GM19324 (cell line): ENCODE data around the gene WDR33.
"Not testable (repeated sequence)": the region's sequence is repeated elsewhere in the genome, so short reads cannot be mapped to it uniquely, and the experiment has no call there.

ENCODE experiments used
- ATAC-seq: cut with Tn5 transposase; IDR thresholded peaks from one replicate; pipeline ENCODE4 v1.9.1; 2021; ENCODE audit warnings: mild to moderate bottlenecking, moderate library complexity; ENCODE audit not compliant: unreplicated experiment, low FRiP score

Gene WDR33

GRCh38 chr2:127770534-127770933 is 40.4 kb downstream of the WDR33 start:
- ATAC-seq: not testable (repeated sequence)

DNA sequence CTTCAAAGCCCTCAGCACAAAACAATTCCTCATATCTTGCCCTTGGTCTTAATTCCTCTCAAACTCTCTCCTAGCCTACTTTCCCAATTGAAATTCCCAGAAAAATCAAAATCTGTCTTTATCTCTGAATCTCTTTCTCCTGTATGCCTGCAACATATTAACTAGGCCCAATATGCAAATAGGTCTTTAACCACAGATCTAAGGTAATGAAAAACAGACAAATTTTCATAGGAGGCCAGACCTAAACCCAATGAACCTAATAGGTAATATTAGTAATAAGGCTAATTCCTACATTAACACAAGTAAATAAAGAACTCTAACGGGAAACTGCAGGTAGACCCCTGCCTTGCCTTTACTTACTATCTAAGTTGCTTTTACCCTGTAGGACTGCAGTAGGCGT is 41.4 kb downstream of the WDR33 start:
- ATAC-seq: no peak

- no peak for ATAC-seq
Observed at GRCh38 chr2:127768775-127769479, 42.0 kb downstream of the WDR33 start.

DNA sequence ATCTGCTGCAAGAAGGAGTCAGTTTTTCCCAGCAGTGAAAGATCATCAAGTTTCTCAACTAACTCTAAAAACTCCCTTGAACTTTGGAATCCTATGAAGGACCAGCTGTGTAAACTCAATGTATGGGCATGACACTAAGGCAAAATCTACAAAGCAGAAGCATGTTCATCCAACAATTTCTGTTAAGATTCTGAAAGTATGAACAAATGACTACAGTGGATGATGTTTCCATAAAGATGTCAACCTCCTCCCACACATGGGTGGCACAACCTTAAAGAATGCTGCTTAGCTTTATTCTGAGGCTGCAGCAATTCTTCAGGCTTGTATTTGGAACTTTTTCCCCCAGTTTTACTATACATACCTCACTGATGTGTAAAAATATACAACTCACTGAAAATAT is 47.2 kb downstream of the WDR33 start:
- ATAC-seq: no peak

- ATAC-seq: no peak
Observed at GRCh38 chr2:127762846-127763245, 48.1 kb downstream of the WDR33 start.

DNA sequence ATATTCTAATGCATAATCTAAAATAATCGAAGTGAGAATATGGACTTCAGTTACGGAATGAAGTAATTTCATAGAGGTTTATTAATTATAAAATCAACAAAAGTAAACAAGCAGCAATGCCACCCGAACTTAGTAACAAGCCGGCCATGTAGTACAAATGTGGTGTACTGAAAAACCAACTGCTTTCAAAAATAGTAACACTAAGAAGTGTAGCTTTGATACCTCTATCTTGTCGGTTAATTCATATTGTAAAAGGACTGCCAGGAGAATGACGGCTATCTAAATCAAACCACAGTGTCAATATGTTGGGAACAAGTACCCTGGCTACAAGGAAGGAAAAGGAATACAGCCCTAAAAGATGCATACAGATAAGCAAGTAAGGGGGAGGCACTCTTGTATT is 48.5 kb downstream of the WDR33 start:
- ATAC-seq: no peak

GRCh38 chr2:127759931-127760330 is 51.0 kb downstream of the WDR33 start:
- ATAC-seq: no peak

- ATAC-seq: no peak
Observed at GRCh38 chr2:127754186-127754585, 56.8 kb downstream of the WDR33 start.

GRCh38 chr2:127753374-127753773 is 57.6 kb downstream of the WDR33 start:
- ATAC-seq: no peak

GRCh38 chr2:127749537-127749936 is 61.4 kb downstream of the WDR33 start:
- peak; percentile 98 for ATAC-seq

DNA sequence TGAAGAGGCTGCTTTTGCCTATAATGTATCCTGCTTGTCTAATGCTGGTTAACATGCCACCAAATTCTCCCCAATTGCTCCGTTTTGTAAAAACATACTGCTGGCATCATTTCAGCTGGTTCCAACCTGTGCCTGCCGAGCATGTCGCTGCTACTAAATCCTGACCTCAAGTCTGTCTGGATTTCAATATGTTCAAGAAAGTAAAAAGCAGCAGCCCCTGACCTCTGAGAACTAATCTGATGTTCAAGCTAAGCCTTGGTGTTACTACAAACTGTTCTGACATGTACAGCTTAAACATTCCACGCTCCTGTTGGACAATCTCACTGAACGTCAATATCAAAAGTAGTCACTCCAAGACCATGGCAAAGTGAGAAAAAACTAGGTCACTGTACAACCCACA is 63.4 kb downstream of the WDR33 start:
- no peak for ATAC-seq

- ATAC-seq: no peak
Observed at GRCh38 chr2:127743477-127744026, 67.4 kb downstream of the WDR33 start.

GRCh38 chr2:127740665-127741288 is 70.2 kb downstream of the WDR33 start:
- no peak for ATAC-seq

GRCh38 chr2:127739800-127740199 is 71.2 kb downstream of the WDR33 start:
- ATAC-seq: no peak

GRCh38 chr2:127737892-127738291 is 73.1 kb downstream of the WDR33 start:
- no peak for ATAC-seq

- peak; percentile 40 for ATAC-seq
Observed at GRCh38 chr2:127735537-127736399, 75.2 kb downstream of the WDR33 start.

DNA sequence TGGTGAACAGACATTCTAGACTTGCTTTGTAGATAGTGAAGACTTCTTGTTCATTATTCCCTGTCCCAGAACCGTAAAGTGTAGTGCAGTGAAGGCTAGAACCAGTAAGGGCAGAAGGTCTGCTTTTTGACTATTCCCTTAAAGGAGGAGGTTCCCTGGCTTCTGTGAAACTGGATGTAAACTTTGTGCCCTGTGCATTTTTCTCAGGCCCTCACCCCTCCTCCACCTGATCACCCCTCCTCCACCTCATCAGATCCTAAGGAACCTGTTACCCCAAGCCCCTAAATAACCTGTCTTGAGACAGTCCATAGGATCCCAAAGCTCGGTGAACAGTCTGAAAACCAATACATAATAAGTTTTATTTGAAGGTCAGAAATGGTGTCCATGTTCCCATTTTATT is 75.9 kb downstream of the WDR33 start:
- no peak for ATAC-seq

GRCh38 chr2:127733816-127734537 is 77.0 kb downstream of the WDR33 start:
- no peak for ATAC-seq

- ATAC-seq: no peak
Observed at GRCh38 chr2:127733113-127733815, 77.7 kb downstream of the WDR33 start.
